ENCODE measurements around the gene GRID1. TPM values are rescaled to one million over a fixed set of nuclear protein-coding genes. Genes with fewer than 3 reads are reported as not detected.
"Not testable (repeated sequence)": the region's sequence is repeated elsewhere in the genome, so short reads cannot be mapped to it uniquely, and the experiment has no call there.

GRID1 gene
- total RNA-seq, 3 donors from 2014 or later = 0.61 to 1.9 (median 0.87) TPM

- Histone ChIP-seq H3K4me1 (ENCODE audit: low read depth) (no peaks in the 10 kb centered on the region), H3K4me3 (no peak overlapping the region), H3K36me3 (ENCODE audit: low read depth) (no peaks in the 10 kb centered on the region), H3K9me3 (no peaks in the 10 kb centered on the region)
- TF ChIP-seq CTCF (IDR thresholded peaks at IDR 0.05) = no peak
- DNase-seq = no peak
- no peak for ATAC-seq
- intact Hi-C loops (cut with DNase I, micrococcal nuclease) = no loop called here
These were observed 329.5 kb downstream of the GRID1 start for GRCh38 chr10:86037096-86037495.

- DNase-seq (no peak), ATAC-seq (no peak)
- intact Hi-C loops (cut with DNase I, micrococcal nuclease) = no loop called here
- H3K36me3 ChIP-seq (ENCODE audit: low read depth) = no peaks in the 10 kb centered on the region
- no peak overlapping the region for H3K4me3 ChIP-seq
- H3K4me1 ChIP-seq (ENCODE audit: low read depth) = no peaks in the 10 kb centered on the region
- no peaks in the 10 kb centered on the region for H3K9me3 ChIP-seq
- no peak for TF ChIP-seq CTCF (IDR thresholded peaks at IDR 0.05)
These were observed 330.1 kb downstream of the GRID1 start for GRCh38 chr10:86036544-86036831.

GRCh38 chr10:86035791-86036543, 330.6 kb downstream of the GRID1 start:
- Histone ChIP-seq H3K36me3 (ENCODE audit: low read depth) (no peaks in the 10 kb centered on the region), H3K9me3 (no peaks in the 10 kb centered on the region), H3K4me1 (ENCODE audit: low read depth) (no peaks in the 10 kb centered on the region), H3K4me3 (no peak overlapping the region)
- no peak for TF ChIP-seq CTCF (IDR thresholded peaks at IDR 0.05)
- ATAC-seq (no peak), DNase-seq (no peak)
- intact Hi-C loops (cut with DNase I, micrococcal nuclease) = no loop called here

GRCh38 chr10:86034710-86035109, 331.9 kb downstream of the GRID1 start:
- Histone ChIP-seq H3K9me3 (no peaks in the 10 kb centered on the region), H3K36me3 (ENCODE audit: low read depth) (no peaks in the 10 kb centered on the region), H3K4me3 (no peak overlapping the region), H3K4me1 (ENCODE audit: low read depth) (no peaks in the 10 kb centered on the region)
- no peak for DNase-seq
- no peak for ATAC-seq
- intact Hi-C loops (cut with DNase I, micrococcal nuclease) = no loop called here
- no peak for TF ChIP-seq CTCF (IDR thresholded peaks at IDR 0.05)

GRCh38 chr10:86033581-86033980, 333.0 kb downstream of the GRID1 start:
- no peaks in the 10 kb centered on the region for H3K9me3 ChIP-seq
- no peaks in the 10 kb centered on the region for H3K4me1 ChIP-seq (ENCODE audit: low read depth)
- intact Hi-C loops (cut with DNase I, micrococcal nuclease) = no loop called here
- ATAC-seq = no peak
- no peak for DNase-seq
- no peak for TF ChIP-seq CTCF (IDR thresholded peaks at IDR 0.05)
- H3K4me3 ChIP-seq = no peak overlapping the region
- H3K36me3 ChIP-seq (ENCODE audit: low read depth) = no peaks in the 10 kb centered on the region

- intact Hi-C loops (cut with DNase I, micrococcal nuclease); H3K36me3 ChIP-seq (ENCODE audit: low read depth); H3K4me1 ChIP-seq (ENCODE audit: low read depth); H3K9me3 ChIP-seq; DNase-seq; ATAC-seq; H3K4me3 ChIP-seq: not testable (repeated sequence)
These were observed 334.5 kb downstream of the GRID1 start for GRCh38 chr10:86032087-86032486.
